Smooth muscle cell (in vitro differentiated cells): ENCODE measurements around the gene EMD. TPM values are rescaled to one million over a fixed set of nuclear protein-coding genes. Genes with fewer than 3 reads are reported as not detected.
"Not testable (repeated sequence)": the region's sequence is repeated elsewhere in the genome, so short reads cannot be mapped to it uniquely, and the experiment has no call there.

Experiments used
- DNase-seq: peaks from one replicate; lab custom pipeline; 2025; ENCODE audit not compliant: unreplicated experiment; lab: John Stamatoyannopoulos, UW
- H2AFZ ChIP-seq: fragments of 200-600 bp; sonication (generic); 2 replicates; pipeline ENCODE4 v1.6.0; 2016; ENCODE audit warnings: antibody characterized with exemption, low read depth, mild to moderate bottlenecking
- H3F3A ChIP-seq: fragments of 200-600 bp; sonication (generic); 2 replicates; pipeline ENCODE4 v1.6.0; 2017; ENCODE audit warnings: antibody characterized with exemption, low read depth
- H3K27ac ChIP-seq: fragments of 200-600 bp; sonication (generic); 2 replicates; pipeline ENCODE4 v1.5.1; 2016; ENCODE audit warnings: low read depth, mild to moderate bottlenecking
- H3K27me3 ChIP-seq: fragments of 200-600 bp; sonication (generic); 2 replicates; pipeline ENCODE4 v1.6.1; 2016; ENCODE audit warnings: low read depth, mild to moderate bottlenecking
- H3K36me3 ChIP-seq: fragments of 200-600 bp; sonication (generic); 2 replicates; pipeline ENCODE4 v1.5.1; 2016; ENCODE audit warnings: low read depth
- H3K4me1 ChIP-seq: fragments of 200-600 bp; sonication (generic); 2 replicates; pipeline ENCODE4 v1.5.1; 2016; ENCODE audit warnings: low read depth
- H3K4me2 ChIP-seq: fragments of 200-600 bp; sonication (generic); 2 replicates; pipeline ENCODE4 v1.6.0; 2016; ENCODE audit warnings: mild to moderate bottlenecking
- H3K4me3 ChIP-seq: fragments of 200-600 bp; sonication (generic); 2 replicates; pipeline ENCODE4 v1.5.1; 2016; ENCODE audit warnings: mild to moderate bottlenecking
- H3K79me2 ChIP-seq: fragments of 200-600 bp; sonication (generic); 2 replicates; pipeline ENCODE4 v1.6.0; 2016; ENCODE audit warnings: low read depth, mild to moderate bottlenecking
- H3K9ac ChIP-seq: fragments of 200-600 bp; sonication (generic); 2 replicates; pipeline ENCODE4 v1.6.0; 2016; ENCODE audit warnings: low read depth
- H3K9me3 ChIP-seq: fragments of 200-600 bp; sonication (generic); replicated peaks from 2 replicates; pipeline ENCODE4 v1.5.1; 2016; ENCODE audit warnings: low read depth
- H4K20me1 ChIP-seq: fragments of 200-600 bp; sonication (generic); 2 replicates; pipeline ENCODE4 v1.6.0; 2016; ENCODE audit warnings: low read depth
- CTCF ChIP-seq: fragments of 200-600 bp; sonication (generic); IDR thresholded peaks from 2 replicates; pipeline ENCODE4 v1.5.1; 2017; ENCODE audit warnings: borderline replicate concordance, mild to moderate bottlenecking, antibody characterized with exemption; ENCODE audit not compliant: insufficient read depth, poor library complexity, severe bottlenecking
- WGBS: methylation state at CpG from one replicate; pipeline ENCODE4 v1.1.7; 2016; ENCODE audit warnings: low lambda C conversion rate; 5-methylcytosine and 5-hydroxymethylcytosine counted together
- polyA plus RNA-seq: library from polyadenylated mRNA; unstranded; fragments of >200 nt; fragmentation: Nextera tagmentation; extraction: Ambion mirVana; gene quantifications from 2 replicates; pipeline ENCODE4 v1.2.1, GENCODE V29; 2016
- total RNA-seq: library from RNA; depleted of rRNA; stranded (reverse); fragments of >200 nt; gene quantifications from 2 replicates; pipeline ENCODE4 v1.2.3, GENCODE V29; 2014

The EMD gene
- total and polyA plus RNA-seq, 2 experiments from 2014 or later = 61.4 to 63.9 TPM

DNA sequence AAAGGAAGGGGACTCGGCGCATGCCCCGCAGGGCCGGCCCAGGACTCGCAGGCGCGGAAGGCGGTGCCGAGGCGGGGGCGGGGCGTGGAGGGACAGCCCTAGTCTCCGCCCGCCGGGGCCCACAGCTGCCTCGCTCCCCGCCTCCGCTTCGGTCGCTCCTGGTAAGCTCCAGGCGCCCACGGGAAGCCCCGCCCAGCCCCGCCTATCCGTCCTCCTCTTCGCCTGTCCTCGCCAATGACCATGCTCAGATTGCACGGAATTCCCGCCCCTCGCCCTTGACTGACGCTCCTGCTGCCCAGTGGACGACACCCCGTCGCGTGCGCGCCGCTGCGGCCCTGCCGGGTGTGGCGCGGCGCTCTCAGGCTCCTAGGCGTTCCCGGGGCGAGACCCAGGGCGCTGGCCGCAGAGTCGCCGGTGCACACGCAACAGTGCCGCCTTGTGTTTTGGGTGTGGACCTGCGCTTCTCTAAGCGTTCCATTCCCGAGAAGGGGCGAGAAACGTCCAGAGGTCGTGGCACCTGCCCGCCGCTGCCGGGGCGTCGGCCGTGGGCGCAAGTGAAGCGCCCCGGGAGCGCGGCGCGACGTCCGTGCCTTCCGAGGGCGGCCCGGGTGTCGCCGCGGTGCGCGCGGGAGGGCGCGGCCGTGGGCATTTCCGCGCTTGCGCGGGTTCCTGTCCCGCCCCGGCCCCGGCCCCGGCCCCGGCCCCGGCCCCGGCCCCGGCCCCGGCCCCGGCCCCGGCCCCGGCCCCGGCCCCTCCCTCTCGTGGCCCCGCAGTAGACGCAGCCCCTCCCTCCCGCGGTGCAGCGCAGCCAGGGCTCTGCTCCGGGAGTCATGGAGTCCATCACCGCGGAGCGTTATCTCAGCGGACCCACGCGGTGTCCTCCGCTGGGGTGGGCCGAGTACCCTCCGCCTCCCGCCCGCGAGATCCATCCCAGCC lies 11.0 kb downstream of the EMD start:
- H4K20me1 ChIP-seq, H3K27me3 ChIP-seq, DNase-seq, H3K9me3 ChIP-seq, H3F3A ChIP-seq, H3K36me3 ChIP-seq, H3K9ac ChIP-seq, H3K27ac ChIP-seq, H3K4me3 ChIP-seq, H2AFZ ChIP-seq, H3K79me2 ChIP-seq, H3K4me1 ChIP-seq, H3K4me2 ChIP-seq: not testable (repeated sequence)
- 57% methylated on average over 14 of the region's 121 CpGs for WGBS

DNA sequence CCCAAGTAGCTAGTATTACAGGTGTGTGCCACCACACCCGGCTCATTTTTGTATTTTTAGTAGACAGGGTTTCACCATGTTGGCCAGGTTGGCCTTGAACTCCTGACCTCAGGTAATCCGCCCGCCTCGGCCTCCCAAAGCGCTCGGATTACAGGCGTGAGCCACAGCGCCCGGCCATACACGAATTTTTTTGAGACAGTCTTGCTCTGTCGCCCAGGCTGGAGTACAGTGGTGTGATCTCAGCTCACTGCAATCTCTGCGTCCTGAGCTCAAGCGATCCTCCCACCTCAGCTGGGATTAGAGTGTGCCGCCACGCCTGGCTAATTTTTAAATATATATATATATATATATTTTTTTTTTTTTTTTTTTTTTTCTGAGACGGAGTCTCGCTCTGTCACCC lies 17.3 kb downstream of the EMD start:
- peaks cover 31% of the 10 kb centered on the region for H4K20me1 ChIP-seq
- not testable (repeated sequence) for DNase-seq, H3F3A ChIP-seq, H3K9me3 ChIP-seq, H3K27me3 ChIP-seq, H3K9ac ChIP-seq, H3K4me3 ChIP-seq, H3K27ac ChIP-seq, H2AFZ ChIP-seq, H3K36me3 ChIP-seq, H3K4me1 ChIP-seq, H3K4me2 ChIP-seq
- H3K79me2 ChIP-seq = peaks cover 19% of the 10 kb centered on the region
- 90% methylated on average over 15 of the region's 17 CpGs for WGBS

- peaks cover 4% of the 10 kb centered on the region for H3F3A ChIP-seq
- H3K79me2 ChIP-seq = peaks cover 19% of the 10 kb centered on the region
- no peak overlapping the region for H2AFZ ChIP-seq
- peak overlapping the region; percentile 96 for H3K9ac ChIP-seq
- peak overlapping the region; percentile 55 for H3K4me3 ChIP-seq
- TF ChIP-seq CTCF = no peak
- peak overlapping the region; percentile 98 for H3K27ac ChIP-seq
- peak overlapping the region; percentile 89 for H3K4me2 ChIP-seq
- H3K27me3 ChIP-seq = no peaks in the 10 kb centered on the region
- H3K9me3 ChIP-seq = no peaks in the 10 kb centered on the region
- no peaks in the 10 kb centered on the region for H3K36me3 ChIP-seq
- H3K4me1 ChIP-seq = no peaks in the 10 kb centered on the region
- no peak for DNase-seq
- 47% methylated on average over 48 of the region's 53 CpGs for WGBS
- peaks cover 38% of the 10 kb centered on the region for H4K20me1 ChIP-seq
Observed at GRCh38 chrX:154396973-154397887, 18.1 kb downstream of the EMD start.

- Histone ChIP-seq H3K9ac (peak within 1 kb of the TSS; percentile 96), H2AFZ (no peak within 1 kb of the TSS), H3K36me3 (no peaks in the 10 kb centered on the region), H3K27ac (peak within 1 kb of the TSS; percentile 98), H3K79me2 (peaks cover 19% of the 10 kb centered on the region), H3F3A (peaks cover 4% of the 10 kb centered on the region), H3K4me1 (no peaks in the 10 kb centered on the region), H3K4me2 (peak within 1 kb of the TSS; percentile 89), H3K4me3 (peak within 1 kb of the TSS; percentile 75), H4K20me1 (peaks cover 43% of the 10 kb centered on the region), H3K9me3 (no peaks in the 10 kb centered on the region), H3K27me3 (no peaks in the 10 kb centered on the region)
- DNase-seq = peak; percentile 56
- no peak for TF ChIP-seq CTCF
- WGBS = 42% methylated on average over 69 of the region's 69 CpGs
Observed at GRCh38 chrX:154397888-154398667, 19.0 kb downstream of the EMD start, which contains the start of gene RPL10. RPL10 (plus strand) TSS chrX:154398377; CDS start chrX:154398520, 143 bp downstream.
